HEK293 (cell line): ENCODE measurements around the gene ZNF428.
A peak's percentile ranks its signal among the peaks of the same experiment; 100 is the strongest.

Experiments
- EGR2 ChIP-seq: fragments of 450-650 bp; formaldehyde crosslinking; IDR thresholded peaks from 2 replicates; pipeline ENCODE4 v1.5.1; 2016; ENCODE audit warnings: low read depth, missing biosample characterization, missing genetic modification characterization
- GFI1B ChIP-seq: fragments of 450-650 bp; formaldehyde crosslinking; IDR thresholded peaks from 2 replicates; pipeline ENCODE4 v1.5.1; 2016; ENCODE audit warnings: missing biosample characterization, missing genetic modification characterization
- GLIS1 ChIP-seq: fragments of 450-650 bp; formaldehyde crosslinking; IDR thresholded peaks from 2 replicates; pipeline ENCODE4 v1.5.1; 2016; ENCODE audit warnings: missing biosample characterization, missing genetic modification characterization
- KLF1 ChIP-seq: fragments of 450-650 bp; formaldehyde crosslinking; IDR thresholded peaks from 2 replicates; pipeline ENCODE4 v1.5.1; 2016; ENCODE audit warnings: missing biosample characterization, missing genetic modification characterization
- OVOL3 ChIP-seq: fragments of 450-650 bp; formaldehyde crosslinking; IDR thresholded peaks from 2 replicates; pipeline ENCODE4 v1.5.1; 2016; ENCODE audit warnings: missing biosample characterization, missing genetic modification characterization
- SALL2 ChIP-seq: fragments of 450-650 bp; formaldehyde crosslinking; IDR thresholded peaks from 2 replicates; pipeline ENCODE4 v1.5.0; 2017; ENCODE audit warnings: missing biosample characterization, mild to moderate bottlenecking, missing genetic modification characterization, borderline replicate concordance
- SCRT1 ChIP-seq: fragments of 450-650 bp; formaldehyde crosslinking; IDR thresholded peaks from 2 replicates; pipeline ENCODE4 v1.5.1; 2016; ENCODE audit warnings: missing biosample characterization, missing genetic modification characterization, borderline replicate concordance
- SETDB1 ChIP-seq: IDR thresholded peaks from one replicate; pipeline ENCODE4 v1.6.1; 2017; ENCODE audit warnings: mild to moderate bottlenecking, low read length, moderate library complexity, mixed read lengths; ENCODE audit not compliant: insufficient read length
- SP7 ChIP-seq: fragments of 450-650 bp; formaldehyde crosslinking; IDR thresholded peaks from 2 replicates; pipeline ENCODE4 v1.5.1; 2016; ENCODE audit warnings: missing biosample characterization, missing genetic modification characterization
- TCF7L2 ChIP-seq: IDR thresholded peaks from 2 replicates; pipeline ENCODE4 v1.6.1; 2011; ENCODE audit warnings: low read depth, mild to moderate bottlenecking, inconsistent platforms, low read length, moderate library complexity, borderline replicate concordance
- ZNF10 ChIP-seq: fragments of 450-650 bp; formaldehyde crosslinking; IDR thresholded peaks from 2 replicates; pipeline ENCODE4 v1.5.1; 2017; ENCODE audit warnings: missing biosample characterization, missing genetic modification characterization
- ZNF138 ChIP-seq: fragments of 450-650 bp; formaldehyde crosslinking; IDR thresholded peaks from 2 replicates; pipeline ENCODE4 v1.5.1; 2016; ENCODE audit warnings: missing biosample characterization, missing genetic modification characterization, borderline replicate concordance
- ZNF146 ChIP-seq: fragments of 450-650 bp; formaldehyde crosslinking; IDR thresholded peaks from 2 replicates; pipeline ENCODE4 v1.5.1; 2016; ENCODE audit warnings: missing biosample characterization, missing genetic modification characterization
- ZNF155 ChIP-seq: fragments of 450-650 bp; formaldehyde crosslinking; IDR thresholded peaks from 2 replicates; pipeline ENCODE4 v1.5.1; 2016; ENCODE audit warnings: missing biosample characterization, missing genetic modification characterization
- ZNF239 ChIP-seq: fragments of 450-650 bp; formaldehyde crosslinking; IDR thresholded peaks from 2 replicates; pipeline ENCODE4 v1.5.1; 2016; ENCODE audit warnings: missing biosample characterization, missing genetic modification characterization
- ZNF555 ChIP-seq: fragments of 450-650 bp; formaldehyde crosslinking; conservative IDR thresholded peaks from 2 replicates; pipeline ENCODE4 v1.5.1; 2017; ENCODE audit warnings: missing biosample characterization, mild to moderate bottlenecking, missing genetic modification characterization, inconsistent platforms
- ZNF560 ChIP-seq: fragments of 450-650 bp; formaldehyde crosslinking; IDR thresholded peaks from 2 replicates; pipeline ENCODE4 v1.5.1; 2017; ENCODE audit warnings: missing biosample characterization, missing genetic modification characterization, borderline replicate concordance
- ZNF571 ChIP-seq: fragments of 450-650 bp; formaldehyde crosslinking; IDR thresholded peaks from 2 replicates; pipeline ENCODE4 v1.5.0; 2017; ENCODE audit warnings: missing biosample characterization, missing genetic modification characterization
- ZNF747 ChIP-seq: fragments of 450-650 bp; formaldehyde crosslinking; IDR thresholded peaks from 2 replicates; pipeline ENCODE4 v1.5.1; 2016; ENCODE audit warnings: missing biosample characterization, missing genetic modification characterization
- ZNF792 ChIP-seq: fragments of 450-650 bp; formaldehyde crosslinking; IDR thresholded peaks from 2 replicates; pipeline ENCODE4 v1.5.1; 2016; ENCODE audit warnings: missing biosample characterization, missing genetic modification characterization
- ZSCAN23 ChIP-seq: fragments of 450-650 bp; formaldehyde crosslinking; IDR thresholded peaks from 2 replicates; pipeline ENCODE4 v1.5.1; 2016; ENCODE audit warnings: missing biosample characterization, missing genetic modification characterization
- ZSCAN30 ChIP-seq: fragments of 450-650 bp; IDR thresholded peaks from 2 replicates; pipeline ENCODE4 v1.5.1; 2018; ENCODE audit warnings: missing biosample characterization, mild to moderate bottlenecking, missing genetic modification characterization, moderate library complexity
- TF ChIP-seq, protein P1 (sequence below): fragments of 450-650 bp; formaldehyde crosslinking; IDR thresholded peaks from 2 replicates; pipeline ENCODE4 v1.5.1; 2016; ENCODE audit warnings: missing biosample characterization, missing genetic modification characterization
- TF ChIP-seq, protein P2 (sequence below): fragments of 450-650 bp; formaldehyde crosslinking; IDR thresholded peaks from 2 replicates; pipeline ENCODE4 v1.5.1; 2016; ENCODE audit warnings: missing biosample characterization, missing genetic modification characterization, low read depth
- TF ChIP-seq, protein P3 (sequence below): fragments of 450-650 bp; formaldehyde crosslinking; IDR thresholded peaks from 2 replicates; pipeline ENCODE4 v1.5.1; 2016; ENCODE audit warnings: missing biosample characterization, missing genetic modification characterization
- TF ChIP-seq, protein P4 (sequence below): fragments of 450-650 bp; formaldehyde crosslinking; IDR thresholded peaks from 2 replicates; pipeline ENCODE4 v1.5.1; 2017; ENCODE audit warnings: missing biosample characterization, mild to moderate bottlenecking, missing genetic modification characterization, moderate library complexity
- TF ChIP-seq, protein P5 (sequence below): fragments of 450-650 bp; formaldehyde crosslinking; IDR thresholded peaks from 2 replicates; pipeline ENCODE4 v1.5.1; 2016; ENCODE audit warnings: missing biosample characterization, missing genetic modification characterization, borderline replicate concordance
- TF ChIP-seq, protein P6 (sequence below): fragments of 450-650 bp; formaldehyde crosslinking; IDR thresholded peaks from 2 replicates; pipeline ENCODE4 v1.5.1; 2017; ENCODE audit warnings: missing biosample characterization, missing genetic modification characterization

ZNF428 gene

DNA sequence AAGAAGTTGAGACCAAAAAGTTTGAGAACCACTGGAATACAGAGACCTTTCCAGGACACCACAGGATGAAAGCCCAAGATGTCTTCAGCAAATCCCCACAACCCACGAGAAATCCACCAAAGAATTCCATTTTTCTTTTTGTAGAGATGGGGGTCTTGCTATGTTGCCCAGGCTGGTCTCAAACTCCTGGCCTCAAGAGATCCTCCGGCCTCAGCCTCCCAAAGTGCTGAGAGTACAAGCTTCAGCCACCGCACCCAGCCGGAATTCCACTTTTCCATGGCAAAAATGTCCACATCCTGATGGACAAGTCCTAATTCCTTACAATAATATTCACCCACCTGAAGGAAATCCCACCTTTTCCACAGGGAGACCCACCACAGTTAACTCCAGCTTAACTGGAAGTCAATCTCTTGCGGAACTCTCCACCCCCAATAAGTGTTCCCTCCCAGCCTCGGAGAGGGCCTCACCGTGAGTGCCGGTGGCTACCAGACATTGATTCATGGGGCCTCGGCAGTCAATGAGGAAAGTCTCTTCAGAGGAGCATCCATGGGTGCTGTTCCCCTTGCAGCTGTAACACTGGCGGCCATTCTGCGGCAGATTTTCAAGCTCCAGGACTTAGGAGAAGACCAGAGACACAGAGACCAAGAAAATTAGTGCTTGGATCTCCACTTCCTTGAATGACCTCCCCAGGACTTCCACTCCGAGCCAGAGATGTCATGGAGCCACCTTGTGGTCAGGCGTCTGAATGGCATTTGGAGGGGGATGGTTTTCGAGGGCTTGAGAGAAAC is 32.5 kb upstream of the ZNF428 start (continued):
- TF ChIP-seq, protein P1, sequence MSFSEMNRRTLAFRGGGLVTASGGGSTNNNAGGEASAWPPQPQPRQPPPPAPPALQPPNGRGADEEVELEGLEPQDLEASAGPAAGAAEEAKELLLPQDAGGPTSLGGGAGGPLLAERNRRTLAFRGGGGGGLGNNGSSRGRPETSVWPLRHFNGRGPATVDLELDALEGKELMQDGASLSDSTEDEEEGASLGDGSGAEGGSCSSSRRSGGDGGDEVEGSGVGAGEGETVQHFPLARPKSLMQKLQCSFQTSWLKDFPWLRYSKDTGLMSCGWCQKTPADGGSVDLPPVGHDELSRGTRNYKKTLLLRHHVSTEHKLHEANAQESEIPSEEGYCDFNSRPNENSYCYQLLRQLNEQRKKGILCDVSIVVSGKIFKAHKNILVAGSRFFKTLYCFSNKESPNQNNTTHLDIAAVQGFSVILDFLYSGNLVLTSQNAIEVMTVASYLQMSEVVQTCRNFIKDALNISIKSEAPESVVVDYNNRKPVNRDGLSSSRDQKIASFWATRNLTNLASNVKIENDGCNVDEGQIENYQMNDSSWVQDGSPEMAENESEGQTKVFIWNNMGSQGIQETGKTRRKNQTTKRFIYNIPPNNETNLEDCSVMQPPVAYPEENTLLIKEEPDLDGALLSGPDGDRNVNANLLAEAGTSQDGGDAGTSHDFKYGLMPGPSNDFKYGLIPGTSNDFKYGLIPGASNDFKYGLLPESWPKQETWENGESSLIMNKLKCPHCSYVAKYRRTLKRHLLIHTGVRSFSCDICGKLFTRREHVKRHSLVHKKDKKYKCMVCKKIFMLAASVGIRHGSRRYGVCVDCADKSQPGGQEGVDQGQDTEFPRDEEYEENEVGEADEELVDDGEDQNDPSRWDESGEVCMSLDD (tag by site-specific recombination): no peak
- peak; percentile 82 for TF ChIP-seq GLIS1 (tag by site-specific recombination)
- TF ChIP-seq ZNF155 (tag by site-specific recombination): no peak
- no peak for TF ChIP-seq TCF7L2
- TF ChIP-seq, protein P2, sequence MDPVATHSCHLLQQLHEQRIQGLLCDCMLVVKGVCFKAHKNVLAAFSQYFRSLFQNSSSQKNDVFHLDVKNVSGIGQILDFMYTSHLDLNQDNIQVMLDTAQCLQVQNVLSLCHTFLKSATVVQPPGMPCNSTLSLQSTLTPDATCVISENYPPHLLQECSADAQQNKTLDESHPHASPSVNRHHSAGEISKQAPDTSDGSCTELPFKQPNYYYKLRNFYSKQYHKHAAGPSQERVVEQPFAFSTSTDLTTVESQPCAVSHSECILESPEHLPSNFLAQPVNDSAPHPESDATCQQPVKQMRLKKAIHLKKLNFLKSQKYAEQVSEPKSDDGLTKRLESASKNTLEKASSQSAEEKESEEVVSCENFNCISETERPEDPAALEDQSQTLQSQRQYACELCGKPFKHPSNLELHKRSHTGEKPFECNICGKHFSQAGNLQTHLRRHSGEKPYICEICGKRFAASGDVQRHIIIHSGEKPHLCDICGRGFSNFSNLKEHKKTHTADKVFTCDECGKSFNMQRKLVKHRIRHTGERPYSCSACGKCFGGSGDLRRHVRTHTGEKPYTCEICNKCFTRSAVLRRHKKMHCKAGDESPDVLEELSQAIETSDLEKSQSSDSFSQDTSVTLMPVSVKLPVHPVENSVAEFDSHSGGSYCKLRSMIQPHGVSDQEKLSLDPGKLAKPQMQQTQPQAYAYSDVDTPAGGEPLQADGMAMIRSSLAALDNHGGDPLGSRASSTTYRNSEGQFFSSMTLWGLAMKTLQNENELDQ: no peak
- TF ChIP-seq SP7: peak; percentile 57; the same call in 1 of the 2 replicates
- TF ChIP-seq GFI1B (tag by site-specific recombination): no peak
- TF ChIP-seq, protein P3, sequence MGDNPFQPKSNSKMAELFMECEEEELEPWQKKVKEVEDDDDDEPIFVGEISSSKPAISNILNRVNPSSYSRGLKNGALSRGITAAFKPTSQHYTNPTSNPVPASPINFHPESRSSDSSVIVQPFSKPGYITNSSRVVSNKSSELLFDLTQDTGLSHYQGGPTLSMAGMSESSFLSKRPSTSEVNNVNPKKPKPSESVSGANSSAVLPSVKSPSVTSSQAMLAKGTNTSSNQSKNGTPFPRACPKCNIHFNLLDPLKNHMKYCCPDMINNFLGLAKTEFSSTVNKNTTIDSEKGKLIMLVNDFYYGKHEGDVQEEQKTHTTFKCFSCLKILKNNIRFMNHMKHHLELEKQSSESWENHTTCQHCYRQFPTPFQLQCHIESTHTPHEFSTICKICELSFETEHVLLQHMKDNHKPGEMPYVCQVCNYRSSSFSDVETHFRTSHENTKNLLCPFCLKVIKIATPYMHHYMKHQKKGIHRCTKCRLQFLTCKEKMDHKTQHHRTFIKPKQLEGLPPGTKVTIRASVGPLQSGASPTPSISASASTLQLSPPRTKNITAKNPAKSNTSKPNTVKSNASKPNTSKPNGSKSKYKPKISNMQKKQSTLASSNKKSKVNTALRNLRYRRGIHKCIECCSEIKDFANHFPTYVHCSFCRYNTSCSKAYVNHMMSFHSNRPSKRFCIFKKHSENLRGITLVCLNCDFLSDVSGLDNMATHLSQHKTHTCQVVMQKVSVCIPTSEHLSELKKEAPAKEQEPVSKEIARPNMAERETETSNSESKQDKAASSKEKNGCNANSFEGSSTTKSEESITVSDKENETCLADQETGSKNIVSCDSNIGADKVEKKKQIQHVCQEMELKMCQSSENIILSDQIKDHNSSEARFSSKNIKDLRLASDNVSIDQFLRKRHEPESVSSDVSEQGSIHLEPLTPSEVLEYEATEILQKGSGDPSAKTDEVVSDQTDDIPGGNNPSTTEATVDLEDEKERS (tag by site-specific recombination): no peak
- no peak for TF ChIP-seq ZSCAN23
- TF ChIP-seq ZNF10 (tag by site-specific recombination): no peak
- no peak for TF ChIP-seq SALL2 (tag by site-specific recombination)
- no peak for TF ChIP-seq ZNF138 (tag by site-specific recombination)
- no peak for TF ChIP-seq OVOL3 (tag by site-specific recombination)
- no peak for TF ChIP-seq ZNF239 (tag by site-specific recombination)
- TF ChIP-seq EGR2 (tag by site-specific recombination): no peak
- TF ChIP-seq SETDB1: no peak
- TF ChIP-seq ZNF146: no peak
- no peak for TF ChIP-seq KLF1 (tag by site-specific recombination)
- TF ChIP-seq ZNF555 (tag by site-specific recombination): no peak
- TF ChIP-seq, protein P4, sequence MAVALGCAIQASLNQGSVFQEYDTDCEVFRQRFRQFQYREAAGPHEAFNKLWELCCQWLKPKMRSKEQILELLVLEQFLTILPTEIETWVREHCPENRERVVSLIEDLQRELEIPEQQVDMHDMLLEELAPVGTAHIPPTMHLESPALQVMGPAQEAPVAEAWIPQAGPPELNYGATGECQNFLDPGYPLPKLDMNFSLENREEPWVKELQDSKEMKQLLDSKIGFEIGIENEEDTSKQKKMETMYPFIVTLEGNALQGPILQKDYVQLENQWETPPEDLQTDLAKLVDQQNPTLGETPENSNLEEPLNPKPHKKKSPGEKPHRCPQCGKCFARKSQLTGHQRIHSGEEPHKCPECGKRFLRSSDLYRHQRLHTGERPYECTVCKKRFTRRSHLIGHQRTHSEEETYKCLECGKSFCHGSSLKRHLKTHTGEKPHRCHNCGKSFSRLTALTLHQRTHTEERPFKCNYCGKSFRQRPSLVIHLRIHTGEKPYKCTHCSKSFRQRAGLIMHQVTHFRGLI: no peak
- TF ChIP-seq, protein P5, sequence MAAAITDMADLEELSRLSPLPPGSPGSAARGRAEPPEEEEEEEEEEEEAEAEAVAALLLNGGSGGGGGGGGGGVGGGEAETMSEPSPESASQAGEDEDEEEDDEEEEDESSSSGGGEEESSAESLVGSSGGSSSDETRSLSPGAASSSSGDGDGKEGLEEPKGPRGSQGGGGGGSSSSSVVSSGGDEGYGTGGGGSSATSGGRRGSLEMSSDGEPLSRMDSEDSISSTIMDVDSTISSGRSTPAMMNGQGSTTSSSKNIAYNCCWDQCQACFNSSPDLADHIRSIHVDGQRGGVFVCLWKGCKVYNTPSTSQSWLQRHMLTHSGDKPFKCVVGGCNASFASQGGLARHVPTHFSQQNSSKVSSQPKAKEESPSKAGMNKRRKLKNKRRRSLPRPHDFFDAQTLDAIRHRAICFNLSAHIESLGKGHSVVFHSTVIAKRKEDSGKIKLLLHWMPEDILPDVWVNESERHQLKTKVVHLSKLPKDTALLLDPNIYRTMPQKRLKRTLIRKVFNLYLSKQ (tag by site-specific recombination): no peak
- TF ChIP-seq ZNF571 (tag by site-specific recombination): no peak
- TF ChIP-seq ZNF792 (tag by site-specific recombination): no peak
- no peak for TF ChIP-seq ZNF747
- no peak for TF ChIP-seq ZNF560 (tag by site-specific recombination)
- TF ChIP-seq SCRT1 (tag by site-specific recombination): no peak
- peak; percentile 85 for TF ChIP-seq ZSCAN30 (tag by site-specific recombination)
- TF ChIP-seq, protein P6, sequence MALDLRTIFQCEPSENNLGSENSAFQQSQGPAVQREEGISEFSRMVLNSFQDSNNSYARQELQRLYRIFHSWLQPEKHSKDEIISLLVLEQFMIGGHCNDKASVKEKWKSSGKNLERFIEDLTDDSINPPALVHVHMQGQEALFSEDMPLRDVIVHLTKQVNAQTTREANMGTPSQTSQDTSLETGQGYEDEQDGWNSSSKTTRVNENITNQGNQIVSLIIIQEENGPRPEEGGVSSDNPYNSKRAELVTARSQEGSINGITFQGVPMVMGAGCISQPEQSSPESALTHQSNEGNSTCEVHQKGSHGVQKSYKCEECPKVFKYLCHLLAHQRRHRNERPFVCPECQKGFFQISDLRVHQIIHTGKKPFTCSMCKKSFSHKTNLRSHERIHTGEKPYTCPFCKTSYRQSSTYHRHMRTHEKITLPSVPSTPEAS (tag by site-specific recombination): no peak
